NCI-H1092 treated with DMSO at 0.1 percent for 48 hours (cell line): ENCODE results near the gene UGT8.

Source experiments
- DNase-seq: peaks from one replicate; lab custom pipeline; 2025; lab: John Stamatoyannopoulos, UW

UGT8 gene

DNA sequence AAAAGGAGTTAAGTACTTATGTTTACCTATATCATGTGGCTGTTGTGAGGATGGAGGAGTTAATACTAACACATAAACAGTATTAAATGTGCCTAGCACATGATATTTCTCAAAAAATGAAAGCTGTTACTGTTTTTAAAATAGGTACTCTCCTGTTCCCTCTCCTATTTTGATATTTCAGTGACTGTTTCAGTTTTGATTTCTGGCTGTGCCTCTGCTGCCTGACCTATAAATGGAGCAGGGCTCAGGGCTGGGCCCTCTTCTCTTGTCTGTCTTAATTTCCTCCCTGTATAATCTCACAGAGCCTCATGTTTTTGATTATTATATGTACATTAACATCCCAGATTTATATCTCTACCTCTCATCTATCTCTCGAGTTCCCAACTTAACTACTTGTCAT, 93.3 kb downstream of the UGT8 start:
- no peak for DNase-seq

DNA sequence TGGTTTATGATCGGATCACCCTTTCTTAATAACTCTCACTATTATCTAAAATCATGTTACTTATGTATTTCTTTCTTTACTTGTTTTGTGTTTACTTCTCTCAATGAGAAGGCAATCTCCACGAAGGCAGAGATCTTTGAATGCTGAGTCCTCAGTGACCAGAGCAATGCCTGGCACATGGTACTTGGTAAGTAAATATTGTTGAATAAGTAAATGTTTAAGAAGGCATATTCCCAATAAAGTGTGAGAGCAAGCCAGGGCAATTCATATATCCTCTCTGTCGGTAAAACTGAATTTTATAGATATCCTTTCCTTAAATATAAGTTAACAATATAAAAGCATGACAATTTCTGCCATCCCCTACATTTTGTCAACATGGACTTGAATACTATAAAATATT, 94.4 kb downstream of the UGT8 start:
- no peak for DNase-seq

DNA sequence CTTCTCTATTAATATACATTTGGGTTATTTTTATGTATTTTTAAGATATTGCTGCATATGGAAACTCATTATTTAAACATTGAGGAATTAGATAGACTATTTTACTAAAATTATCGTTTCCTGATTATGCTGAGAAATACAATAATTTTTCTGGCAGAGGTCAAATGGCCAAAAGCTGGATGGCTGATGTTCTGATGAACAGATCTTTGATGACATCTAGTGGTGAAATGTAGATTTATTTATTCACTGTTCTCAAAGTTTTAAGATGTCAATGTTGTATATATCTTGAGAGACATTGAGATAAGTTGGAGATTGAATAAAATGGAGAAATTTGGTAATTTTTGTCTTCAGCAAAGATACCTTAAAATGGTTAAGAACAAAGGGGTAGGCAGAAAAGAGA, 96.2 kb downstream of the UGT8 start:
- peak; percentile 44 for DNase-seq

DNA sequence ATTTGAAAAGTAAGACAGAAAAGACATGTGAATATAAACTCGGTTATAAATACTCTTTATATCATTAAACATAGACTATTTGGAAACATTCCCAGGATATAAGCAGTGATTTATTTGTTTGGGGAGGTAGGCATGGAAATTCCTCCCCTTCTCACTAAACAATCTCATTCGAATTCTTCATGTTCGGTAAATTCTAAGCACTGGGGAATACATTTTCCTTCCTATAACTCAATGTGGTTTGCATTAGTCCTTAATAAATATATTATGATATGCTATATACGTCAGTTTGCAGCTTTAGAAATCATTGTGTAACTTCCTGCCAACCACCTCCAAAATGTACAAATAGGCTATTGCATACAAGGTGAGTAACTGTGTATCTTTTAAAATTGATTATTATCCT, 99.6 kb downstream of the UGT8 start:
- no peak for DNase-seq

DNA sequence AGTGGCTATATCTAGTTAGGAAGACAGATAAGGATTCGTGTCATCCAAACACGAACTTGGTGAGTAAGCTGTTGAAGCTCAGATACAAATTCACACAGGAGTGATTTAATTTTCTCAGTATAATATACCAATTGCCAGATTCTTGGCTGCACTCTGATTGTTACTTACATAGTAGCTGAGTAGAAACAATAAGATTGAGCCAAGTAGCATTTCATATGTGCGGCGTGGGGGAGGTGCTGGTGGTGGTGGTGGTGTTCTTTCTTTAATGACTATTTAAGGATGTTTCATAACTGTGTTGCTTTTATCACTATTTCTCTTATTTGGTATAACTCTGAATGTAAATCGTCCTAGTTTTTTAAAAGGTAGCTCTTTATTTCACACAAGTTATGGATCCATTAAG, 102.9 kb downstream of the UGT8 start:
- no peak for DNase-seq

DNA sequence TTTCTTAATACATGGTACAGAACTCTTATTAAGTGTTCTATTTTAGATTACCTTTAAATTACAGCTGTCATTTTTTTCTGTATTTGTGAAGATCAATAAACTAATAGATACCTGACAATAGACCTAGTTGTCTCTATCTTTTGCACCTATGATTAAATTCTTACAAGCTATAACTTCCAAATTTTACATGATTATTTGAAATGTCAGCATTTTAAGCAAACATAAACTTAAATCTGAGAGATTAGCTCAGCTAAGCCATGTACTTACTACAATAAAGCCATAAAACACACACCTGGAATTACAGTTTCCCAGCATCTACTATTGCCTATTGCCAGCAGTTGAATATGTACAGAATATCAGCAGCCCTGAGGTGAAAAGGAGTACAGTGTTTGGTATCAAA, 118.8 kb downstream of the UGT8 start:
- no peak for DNase-seq

DNA sequence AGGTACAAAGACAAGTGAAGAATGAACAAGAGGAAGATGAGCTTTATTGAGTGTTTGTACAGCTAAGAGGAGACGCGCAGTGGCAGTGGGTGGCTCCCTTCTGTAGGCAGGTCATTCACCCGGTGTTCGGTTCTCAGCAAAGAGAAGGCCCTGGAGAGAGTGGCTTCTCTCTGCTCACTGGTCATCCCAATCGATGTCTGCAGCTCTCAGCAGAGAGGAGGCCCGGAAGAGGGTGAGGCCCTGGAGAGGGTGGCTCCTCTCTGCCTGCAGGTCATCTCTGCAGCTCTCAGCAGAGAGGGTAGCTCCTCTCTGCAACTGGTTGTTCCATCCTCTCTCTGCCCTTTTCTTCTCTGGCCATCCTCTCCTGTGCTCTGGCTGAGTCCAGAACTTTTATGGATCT, 126.5 kb downstream of the UGT8 start:
- no peak for DNase-seq

DNA sequence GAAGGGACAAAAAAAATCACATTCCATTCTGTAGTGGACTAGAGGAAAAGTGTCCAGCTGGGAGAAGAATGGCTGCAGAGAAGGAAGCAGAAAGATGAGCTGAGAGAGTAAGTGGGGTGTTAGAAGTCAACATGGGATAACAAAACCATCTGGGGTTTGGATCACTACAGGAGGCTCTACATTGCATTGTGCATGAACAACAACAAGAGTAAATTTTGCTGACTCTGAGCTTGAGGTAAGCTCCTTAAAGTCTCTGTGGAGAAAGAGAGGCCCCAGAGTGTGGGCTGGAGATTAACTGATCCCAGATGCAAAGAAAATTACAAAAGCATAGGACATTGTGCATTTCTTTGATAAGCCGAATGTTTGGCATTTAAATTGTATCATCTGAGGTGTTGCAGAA, 128.9 kb downstream of the UGT8 start:
- DNase-seq = no peak
